HepG2 (cell line): Measurements from ENCODE around the gene CRY1. TPM values are rescaled to one million over a fixed set of nuclear protein-coding genes. Genes with fewer than 3 reads are reported as not detected.

ENCODE experiments used
- ATAC-seq: fragments of 200-7000 bp; cut with Tn5 transposase; 3 replicates; pipeline ENCODE4 v1.9.1; 2020; ENCODE audit warnings: mild to moderate bottlenecking, moderate library complexity
- BruUV-seq: library from RNA; stranded (reverse); fragments of 400-500 nt; replicated peaks from 2 replicates; lab custom pipeline; 2021; lab: Mats Ljungman, UMichigan
- CTCF ChIA-PET: fragments of 300-600 bp; formaldehyde crosslinking; extraction: SDS; loops from one replicate; lab custom pipeline; 2021; ENCODE audit warnings: low total read pairs, inconsistent platforms, low intra/inter-chr PET ratio; lab: Yijun Ruan, JAX
- POLR2A ChIA-PET: fragments of 350-600 bp; sonication (Branson Sonifier 250); formaldehyde crosslinking; loops from one replicate; lab custom pipeline; 2020; ENCODE audit warnings: antibody characterized with exemption, inconsistent platforms; lab: Yijun Ruan, JAX
- DNase-seq: peaks from one replicate; pipeline ENCODE4 v3.0.0-alpha.2; 2015; ENCODE audit warnings: low spot score
- FAIRE-seq: peaks from 3 replicates; lab custom pipeline; 2011; peaks lifted over from hg19 to GRCh38; lab: Jason Lieb, UNC
- H2AFZ ChIP-seq: one replicate; pipeline ENCODE4 v1.6.1; 2011; ENCODE audit warnings: low read length, inconsistent platforms
- H3K27ac ChIP-seq: fragments of 300-600 bp; 3 replicates; pipeline ENCODE4 v1.8.0; 2011; ENCODE audit warnings: mixed run types, mild to moderate bottlenecking, mixed read lengths, low read length, inconsistent platforms; ENCODE audit not compliant: insufficient read depth; ENCODE audit errors: extremely low read length
- H3K27me3 ChIP-seq, 2 experiments: fragments of 200-600 bp in 1 of 2; 2 replicates in 1 of 2; 3 replicates in 1 of 2; pipeline versions ENCODE4 v1.6.0 to v1.8.0; 2011; ENCODE audit warnings: low read length in 2 of 2, mild to moderate bottlenecking in 2 of 2, moderate library complexity in 2 of 2, inconsistent platforms in 1 of 2; ENCODE audit not compliant: insufficient read depth in 2 of 2, control insufficient read depth in 1 of 2
- H3K36me3 ChIP-seq, 2 experiments: fragments of 200-600 bp in 1 of 2; replicated peaks in 1 of 2; 2 replicates in 1 of 2; 3 replicates in 1 of 2; pipeline versions ENCODE4 v1.5.1 to v1.8.0; 2011; ENCODE audit warnings: low read length in 2 of 2, inconsistent platforms in 1 of 2; ENCODE audit not compliant: insufficient read depth in 2 of 2, control insufficient read depth in 1 of 2
- H3K4me1 ChIP-seq: 2 replicates; pipeline ENCODE4 v1.5.1; 2012; ENCODE audit warnings: low read length, inconsistent platforms; ENCODE audit not compliant: insufficient read depth
- H3K4me2 ChIP-seq: 2 replicates; pipeline ENCODE4 v1.6.0; 2011; ENCODE audit warnings: low read depth, low read length, inconsistent platforms
- H3K4me3 ChIP-seq, 3 experiments: fragments of 200-600 bp in 1 of 3; sonication (generic), shearing (Covaris generic) in 1 of 3; replicated peaks in 1 of 3; 2 replicates each; pipeline ENCODE4 v1.5.1; 2011 to 2016; ENCODE audit warnings: low read length in 3 of 3, inconsistent platforms in 2 of 3, low read depth in 2 of 3, mild to moderate bottlenecking in 2 of 3, control low read depth in 1 of 3, mixed read lengths in 1 of 3; ENCODE audit not compliant: insufficient read depth in 1 of 3
- H3K79me2 ChIP-seq: one replicate; pipeline ENCODE4 v1.6.1; 2011; ENCODE audit warnings: low read length, inconsistent platforms; ENCODE audit not compliant: insufficient read depth
- H3K9ac ChIP-seq: 2 replicates; pipeline ENCODE4 v1.6.0; 2011; ENCODE audit warnings: mild to moderate bottlenecking, low read depth, low read length, inconsistent platforms; ENCODE audit not compliant: insufficient read depth
- H3K9me3 ChIP-seq: 2 replicates; pipeline ENCODE4 v1.5.1; 2012; ENCODE audit warnings: mild to moderate bottlenecking, low read length
- H4K20me1 ChIP-seq: 2 replicates; pipeline ENCODE4 v1.6.0; 2011; ENCODE audit warnings: inconsistent platforms, mild to moderate bottlenecking, low read length, moderate library complexity; ENCODE audit not compliant: insufficient read depth
- KLF9 ChIP-seq: IDR thresholded peaks from 2 replicates; pipeline ENCODE4 v1.6.1; 2016; ENCODE audit warnings: low read depth
- MAFK ChIP-seq, 2 experiments: IDR thresholded peaks in 1 of 2; conservative IDR thresholded peaks in 1 of 2; 2 replicates each; pipeline ENCODE4 v1.6.1; 2011; ENCODE audit warnings: improper control_type of control experiment in 2 of 2, low read length in 2 of 2
- MXD3 ChIP-seq: IDR thresholded peaks from 2 replicates; pipeline ENCODE4 v1.6.1; 2016; ENCODE audit warnings: mild to moderate bottlenecking, missing biosample characterization, missing genetic modification reagents
- PATZ1 ChIP-seq: sonication (generic); formaldehyde crosslinking; IDR thresholded peaks from 2 replicates; pipeline ENCODE4 v1.4.0; 2020; ENCODE audit warnings: missing genetic modification reagents
- TFAP4 ChIP-seq: sonication (generic); IDR thresholded peaks from 2 replicates; pipeline ENCODE4 v1.6.1; 2016; ENCODE audit warnings: low read depth, borderline replicate concordance
- ZNF407 ChIP-seq: sonication (generic); formaldehyde crosslinking; IDR thresholded peaks from one replicate; pipeline ENCODE4 v1.5.1; 2020; ENCODE audit warnings: mild to moderate bottlenecking, missing genetic modification reagents; ENCODE audit errors: not compliant biosample characterization
- ZNF737 ChIP-seq: sonication (generic); formaldehyde crosslinking; IDR thresholded peaks from 2 replicates; pipeline ENCODE4 v1.5.0; 2020; ENCODE audit warnings: missing genetic modification reagents, mild to moderate bottlenecking, borderline replicate concordance
- ZNF776 ChIP-seq: sonication (generic); formaldehyde crosslinking; IDR thresholded peaks from 2 replicates; pipeline ENCODE4 v1.4.0; 2020; ENCODE audit warnings: mild to moderate bottlenecking, missing genetic modification reagents
- WGBS: methylation state at CpG from one replicate; pipeline ENCODE4 v1.1.6; 2017; ENCODE audit warnings: low lambda C conversion rate; 5-methylcytosine and 5-hydroxymethylcytosine counted together
- in situ Hi-C: cut with HindIII; loops from 2 replicates; pipeline ENCODE4 v1.10.0; 2017; ENCODE audit warnings: low pct_unique_long_range_greater_than_20kb; ENCODE audit not compliant: extremely low pct_ligation_motif_present
- intact Hi-C: fragments of 100-400 bp; cut with micrococcal nuclease; formaldehyde crosslinking; loops from one replicate; pipeline ENCODE4 v1.10.0; 2022; ENCODE audit not compliant: unreplicated experiment
- polyA plus RNA-seq, 8 experiments: library from polyadenylated mRNA; depleted of rRNA in 3 of 8; stranded (reverse) in 7 of 8; unstranded in 1 of 8; fragments of >200 nt; fragmentation: Illumina TruSeq in 4 of 8; extraction: Trizol in 4 of 8; gene quantifications; 2 replicates each; pipeline versions ENCODE4 v1.2.1 to v1.2.3, GENCODE V29; 2011 to 2016; ENCODE audit warnings: low read depth in 4 of 8, missing spikeins in 1 of 8, mixed read lengths in 1 of 8; ENCODE audit not compliant: insufficient read depth in 1 of 8
- total RNA-seq, 5 experiments: library from RNA; depleted of rRNA; stranded (reverse); fragments of >200 nt; fragmentation: Illumina TruSeq; extraction: Trizol; gene quantifications; 2 replicates each; pipeline ENCODE4 v1.2.3, GENCODE V29; 2016; ENCODE audit warnings: low read depth in 1 of 5

The CRY1 gene
- total and polyA plus RNA-seq, 2 of the 13 experiments (the other 11 are each of a cell fraction or from before 2014, with no cell fraction given) = 11.4 to 13.9 TPM

- Histone ChIP-seq H3K27me3 (peaks cover 0 to 6% of the 10 kb centered on the region in 2 experiments; a peak in 1 of 5 replicates), H3K4me1 (peaks cover 35% of the 10 kb centered on the region), H3K9ac (no peak overlapping the region), H3K27ac (no peak overlapping the region), H3K4me2 (no peak overlapping the region; the same call in 1 of the 2 replicates), H2AFZ (no peak overlapping the region), H3K9me3 (peaks cover 8% of the 10 kb centered on the region; the same call in 1 of the 2 replicates), H3K79me2 (peaks cover 28% of the 10 kb centered on the region), H3K36me3 (no peaks in the 10 kb centered on the region), H3K4me3 (no peak overlapping the region), H4K20me1 (peaks cover 17% of the 10 kb centered on the region)
- intact Hi-C loops = no loop called here
- WGBS = 93% methylated on average over 12 of the region's 12 CpGs
- no TSS peak for BruUV-seq
- ATAC-seq (no peak), DNase-seq (no peak), FAIRE-seq (no peak)
- POLR2A ChIA-PET = no interaction called here
- TF ChIP-seq ZNF407 (CRISPR knock-in tag) (no peak), ZNF776 (CRISPR knock-in tag) (no peak), ZNF737 (CRISPR knock-in tag) (no peak), MAFK (conservative IDR thresholded peaks at IDR 0.05 in 1 of 2, IDR thresholded peaks at IDR 0.05 in 1 of 2; ENCODE audit: low read length in 2 of 2) (no peak), PATZ1 (no peak), MXD3 (CRISPR knock-in tag) (no peak), KLF9 (CRISPR knock-in tag) (no peak), TFAP4 (no peak)
- CTCF ChIA-PET = no interaction called here
- in situ Hi-C loops = no loop called here
Measured at GRCh38 chr12:106953352-106954250, 139.7 kb downstream of the CRY1 start.
